GM12892 (cell line): ENCODE measurements around the gene RNF212.

Experiments used
- POLR2A ChIP-seq: IDR thresholded peaks from 2 replicates; pipeline ENCODE4 v1.6.1; 2011; ENCODE audit warnings: low read depth, low read length, control low read depth
- TAF1 ChIP-seq: IDR thresholded peaks from 2 replicates; pipeline ENCODE4 v1.6.1; 2011; ENCODE audit warnings: low read depth, mild to moderate bottlenecking, control low read depth, low read length, borderline replicate concordance

- TF ChIP-seq TAF1 (no peak), POLR2A (no peak)
These were observed 32.9 kb downstream of the RNF212 start for GRCh38 chr4:1080432-1080831.
